IMR-90 (cell line): ENCODE results near the gene OR2A1. TPM values are rescaled to one million over a fixed set of nuclear protein-coding genes. Genes with fewer than 3 reads are reported as not detected.
"Not testable (repeated sequence)": the region's sequence is repeated elsewhere in the genome, so short reads cannot be mapped to it uniquely, and the experiment has no call there.

Experiments
- ATAC-seq: fragments of 200-7000 bp; cut with Tn5 transposase; 2 replicates; pipeline ENCODE4 v1.9.1; 2020; ENCODE audit warnings: low read depth, mild to moderate bottlenecking, moderate library complexity
- BruUV-seq: library from RNA; stranded (reverse); fragments of 400-500 nt; replicated peaks from 2 replicates; lab custom pipeline; 2021; lab: Mats Ljungman, UMichigan
- CTCF ChIA-PET: fragments of 300-600 bp; formaldehyde crosslinking; extraction: SDS; loops from one replicate; lab custom pipeline; 2021; ENCODE audit warnings: antibody characterized with exemption; lab: Yijun Ruan, JAX
- POLR2A ChIA-PET: fragments of 300-600 bp; sonication (Branson Sonifier 250); formaldehyde crosslinking; loops from one replicate; lab custom pipeline; 2022; ENCODE audit warnings: antibody characterized with exemption; ENCODE audit not compliant: unreplicated experiment; lab: Charles Lee
- DNase-seq: peaks from one replicate; pipeline ENCODE4 v3.0.0; 2013
- H2AFZ ChIP-seq: replicated peaks from 2 replicates; pipeline ENCODE3; 2013; ENCODE audit warnings: low read length, mild to moderate bottlenecking; ENCODE audit not compliant: poor library complexity
- H2AK5ac ChIP-seq: 2 replicates; pipeline ENCODE4 v1.6.1; 2013; ENCODE audit warnings: low read depth, low read length, inconsistent platforms
- H2AK9ac ChIP-seq: replicated peaks from 2 replicates; pipeline ENCODE3; 2013; ENCODE audit warnings: mild to moderate bottlenecking, low read depth, low read length, moderate library complexity; ENCODE audit not compliant: poor library complexity
- H2BK120ac ChIP-seq: 2 replicates; pipeline ENCODE4 v1.6.1; 2013; ENCODE audit warnings: low read depth, low read length, inconsistent platforms
- H2BK15ac ChIP-seq: 3 replicates; pipeline ENCODE4 v1.6.1; 2013; ENCODE audit warnings: low read depth, low read length, inconsistent platforms
- H2BK20ac ChIP-seq: 2 replicates; pipeline ENCODE4 v1.6.1; 2013; ENCODE audit warnings: low read depth, mild to moderate bottlenecking, inconsistent platforms, low read length, moderate library complexity
- H2BK5ac ChIP-seq: 2 replicates; pipeline ENCODE4 v1.6.1; 2013; ENCODE audit warnings: mild to moderate bottlenecking, low read depth, low read length, inconsistent platforms; ENCODE audit not compliant: poor library complexity, severe bottlenecking
- H3K14ac ChIP-seq: replicated peaks from 2 replicates; pipeline ENCODE4 v1.6.1; 2013; ENCODE audit warnings: low read depth, low read length, inconsistent platforms
- H3K18ac ChIP-seq: 2 replicates; pipeline ENCODE4 v1.6.1; 2013; ENCODE audit warnings: low read depth, low read length, control low read depth
- H3K23ac ChIP-seq: 2 replicates; pipeline ENCODE4 v1.6.1; 2013; ENCODE audit warnings: low read depth, low read length, inconsistent platforms
- H3K27ac ChIP-seq: 2 replicates; pipeline ENCODE4 v1.5.1; 2013; ENCODE audit warnings: mild to moderate bottlenecking, control low read depth, low read length; ENCODE audit not compliant: insufficient read depth
- H3K27me3 ChIP-seq: 2 replicates; pipeline ENCODE4 v1.6.1; 2013; ENCODE audit warnings: low read length; ENCODE audit not compliant: control insufficient read depth, insufficient read depth
- H3K36me3 ChIP-seq: 2 replicates; pipeline ENCODE4 v1.6.1; 2013; ENCODE audit warnings: low read length, mixed read lengths; ENCODE audit not compliant: control insufficient read depth, insufficient read depth
- H3K4ac ChIP-seq: 2 replicates; pipeline ENCODE4 v1.6.1; 2013; ENCODE audit warnings: low read depth, low read length, inconsistent platforms
- H3K4me1 ChIP-seq: 2 replicates; pipeline ENCODE4 v1.6.1; 2013; ENCODE audit warnings: low read length, mixed read lengths; ENCODE audit not compliant: control insufficient read depth, insufficient read depth
- H3K4me2 ChIP-seq: 2 replicates; pipeline ENCODE4 v1.6.1; 2013; ENCODE audit warnings: low read depth, mild to moderate bottlenecking, control low read depth, low read length, moderate library complexity
- H3K4me3 ChIP-seq: 2 replicates; pipeline ENCODE4 v1.5.1; 2013; ENCODE audit warnings: low read depth, mild to moderate bottlenecking, control low read depth, low read length, moderate library complexity; ENCODE audit not compliant: insufficient read depth
- H3K56ac ChIP-seq: 2 replicates; pipeline ENCODE4 v1.6.1; 2013; ENCODE audit warnings: low read length, inconsistent platforms; ENCODE audit not compliant: insufficient read depth; ENCODE audit errors: extremely low read depth
- H3K79me1 ChIP-seq, 2 experiments: 2 replicates each; pipeline ENCODE4 v1.6.1; 2013; ENCODE audit warnings: low read length in 2 of 2, inconsistent platforms in 1 of 2, low read depth in 1 of 2
- H3K9ac ChIP-seq: 2 replicates; pipeline ENCODE4 v1.6.1; 2013; ENCODE audit warnings: low read depth, low read length, control low read depth
- H3K9me1 ChIP-seq: 2 replicates; pipeline ENCODE4 v1.6.1; 2013; ENCODE audit warnings: low read length, inconsistent platforms; ENCODE audit not compliant: insufficient read depth
- H3K9me3 ChIP-seq: 2 replicates; pipeline ENCODE4 v1.6.1; 2013; ENCODE audit warnings: low read length; ENCODE audit not compliant: control insufficient read depth, insufficient read depth
- H4K20me1 ChIP-seq: 2 replicates; pipeline ENCODE4 v1.6.1; 2013; ENCODE audit warnings: low read length, inconsistent platforms; ENCODE audit not compliant: insufficient read depth
- H4K5ac ChIP-seq: 2 replicates; pipeline ENCODE4 v1.6.1; 2013; ENCODE audit warnings: mild to moderate bottlenecking, low read depth, low read length, control low read depth
- H4K8ac ChIP-seq, 2 experiments: 2 replicates each; pipeline ENCODE4 v1.6.1; 2013; ENCODE audit warnings: low read depth in 2 of 2, low read length in 2 of 2, control low read depth in 1 of 2, inconsistent platforms in 1 of 2
- H4K91ac ChIP-seq: 2 replicates; pipeline ENCODE4 v1.6.1; 2013; ENCODE audit warnings: low read depth, low read length, inconsistent platforms; ENCODE audit not compliant: insufficient read depth
- WGBS, 2 experiments: methylation state at CpG; one replicate each; pipeline versions ENCODE4 v1.1.5 to v1.1.7; 2013; ENCODE audit warnings: missing lambda C conversion rate in 2 of 2; ENCODE audit not compliant: insufficient read length in 1 of 2; ENCODE audit errors: extremely low coverage in 2 of 2; 5-methylcytosine and 5-hydroxymethylcytosine counted together
- dilution Hi-C: fragments of 300-500 bp; cut with HindIII; formaldehyde crosslinking; loops from one replicate; pipeline ENCODE4 v1.14.3; 2018; ENCODE audit warnings: low sequenced_read_pairs; ENCODE audit not compliant: unreplicated experiment
- in situ Hi-C: fragments of 300-500 bp; cut with MboI; formaldehyde crosslinking; loops from 3 replicates; pipeline ENCODE4 v1.14.3; 2019; ENCODE audit warnings: low sequenced_read_pairs, inconsistent platforms, mixed read lengths
- intact Hi-C: fragments of 100-400 bp; cut with micrococcal nuclease; formaldehyde crosslinking; loops from 2 replicates; pipeline ENCODE4 v1.10.0; 2022
- polyA plus RNA-seq, 3 experiments: library from polyadenylated mRNA; depleted of rRNA; stranded (reverse); fragments of >200 nt; gene quantifications; 2 replicates each; pipeline ENCODE4 v1.2.3, GENCODE V29; 2012; ENCODE audit warnings: low replicate concordance in 1 of 3
- total RNA-seq: library from RNA; depleted of rRNA; stranded (reverse); fragments of >200 nt; gene quantifications from 2 replicates; pipeline ENCODE4 v1.2.3, GENCODE V29; 2012

OR2A1 gene
- total and polyA plus RNA-seq, 2 of the 4 experiments (the other 2 are of a cell fraction) = not detected

DNA sequence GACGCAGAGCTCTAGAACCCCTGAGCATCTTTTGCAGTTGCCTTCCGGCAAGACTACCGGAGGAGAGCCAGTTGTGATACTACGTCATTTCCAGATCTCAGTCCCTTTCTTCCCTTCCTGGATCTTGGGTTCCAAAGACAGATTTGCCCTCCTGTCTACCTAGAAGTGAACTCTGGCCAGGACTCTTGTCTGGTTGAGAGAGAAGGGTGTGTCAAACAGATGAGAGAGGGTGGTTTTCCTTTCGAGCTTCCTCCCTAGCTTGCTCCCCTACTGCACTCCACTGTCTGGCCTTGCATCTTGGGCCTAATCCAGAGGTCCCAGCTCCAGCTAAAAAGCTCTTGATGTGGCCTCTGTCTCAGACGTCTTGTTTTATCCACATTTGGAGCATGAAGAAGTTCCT, 44.0 kb downstream of the OR2A1 start:
- H3K4me3 ChIP-seq, H3K18ac ChIP-seq, H3K23ac ChIP-seq, H3K9me1 ChIP-seq, H3K56ac ChIP-seq, in situ Hi-C loops, H4K91ac ChIP-seq, H3K14ac ChIP-seq, H3K9me3 ChIP-seq, H3K27me3 ChIP-seq, H2AK5ac ChIP-seq, H3K4ac ChIP-seq, H2BK15ac ChIP-seq, H2BK20ac ChIP-seq, H3K36me3 ChIP-seq, POLR2A ChIA-PET, H4K8ac ChIP-seq, intact Hi-C loops, DNase-seq, CTCF ChIA-PET, H4K20me1 ChIP-seq, H2BK120ac ChIP-seq, H2AFZ ChIP-seq, H3K79me1 ChIP-seq, ATAC-seq, dilution Hi-C loops, H3K9ac ChIP-seq, H2AK9ac ChIP-seq, H2BK5ac ChIP-seq, H3K27ac ChIP-seq, BruUV-seq, H3K4me1 ChIP-seq, H4K5ac ChIP-seq, H3K4me2 ChIP-seq: not testable (repeated sequence)
- no CpG with 5 or more reads among the region's 6 CpGs for WGBS, 2 experiments

- H3K23ac ChIP-seq, H3K4me1 ChIP-seq, BruUV-seq, in situ Hi-C loops, H2BK20ac ChIP-seq, H3K4me3 ChIP-seq, H3K56ac ChIP-seq, H3K18ac ChIP-seq, H2BK15ac ChIP-seq, ATAC-seq, H3K27ac ChIP-seq, H3K79me1 ChIP-seq, H4K20me1 ChIP-seq, H4K91ac ChIP-seq, H3K36me3 ChIP-seq, H2AFZ ChIP-seq, H3K9me1 ChIP-seq, H3K4ac ChIP-seq, intact Hi-C loops, H3K14ac ChIP-seq, H2BK5ac ChIP-seq, dilution Hi-C loops, H3K4me2 ChIP-seq, H2AK9ac ChIP-seq, H3K9me3 ChIP-seq, H4K5ac ChIP-seq, DNase-seq, H2AK5ac ChIP-seq, H3K27me3 ChIP-seq, H2BK120ac ChIP-seq, H4K8ac ChIP-seq, CTCF ChIA-PET, H3K9ac ChIP-seq, POLR2A ChIA-PET: not testable (repeated sequence)
- WGBS, 2 experiments = no CpG with 5 or more reads among the region's 11 CpGs
Measured at GRCh38 chr7:144356860-144357259, 44.6 kb downstream of the OR2A1 start.
